GM19043 (cell line): ENCODE data around the gene FLVCR1.
A peak's percentile ranks its signal among the peaks of the same experiment; 100 is the strongest.

ENCODE experiments used
- ATAC-seq: cut with Tn5 transposase; IDR thresholded peaks from one replicate; pipeline ENCODE4 v1.9.1; 2021; ENCODE audit warnings: low read depth; ENCODE audit not compliant: unreplicated experiment

Gene FLVCR1

GRCh38 chr1:212943393-212943710 lies 85.3 kb downstream of the FLVCR1 start:
- no peak for ATAC-seq

GRCh38 chr1:212944229-212944901 lies 86.3 kb downstream of the FLVCR1 start:
- ATAC-seq: peak; percentile 60

GRCh38 chr1:212945056-212945455 lies 87.0 kb downstream of the FLVCR1 start:
- ATAC-seq: no peak

- ATAC-seq: no peak
These were observed 87.5 kb downstream of the FLVCR1 start for GRCh38 chr1:212945463-212946160.

GRCh38 chr1:212946872-212947271 lies 88.8 kb downstream of the FLVCR1 start:
- no peak for ATAC-seq
